WTC11 (cell line): Measurements from ENCODE around the gene ITLN2. TPM values are rescaled to one million over a fixed set of nuclear protein-coding genes. Genes with fewer than 3 reads are reported as not detected.

Experiments used
- ATAC-seq: fragments of 200-7000 bp; cut with Tn5 transposase; 2 replicates; pipeline ENCODE4 v1.10.0; 2021; ENCODE audit warnings: mild to moderate bottlenecking, moderate library complexity
- CTCF ChIA-PET: fragments of 300-600 bp; sonication (Branson Sonifier 250); formaldehyde crosslinking; loops from one replicate; lab custom pipeline; 2021; ENCODE audit warnings: antibody characterized with exemption; lab: Charles Lee
- POLR2A ChIA-PET: fragments of 350-600 bp; sonication (Branson Sonifier 250); formaldehyde crosslinking; loops from one replicate; lab custom pipeline; 2021; ENCODE audit warnings: antibody characterized with exemption; lab: Charles Lee
- DNase-seq: peaks from one replicate; pipeline ENCODE4 v3.0.0; 2021; ENCODE audit warnings: low spot score
- H3K27ac Mint-ChIP-seq: 2 replicates; pipeline ENCODE4 v1.8.0; 2021; ENCODE audit warnings: mixed read lengths
- H3K27me3 Mint-ChIP-seq: 2 replicates; pipeline ENCODE4 v1.8.0; 2021; ENCODE audit warnings: low read depth, mild to moderate bottlenecking, moderate library complexity, mixed read lengths
- H3K36me3 Mint-ChIP-seq: 2 replicates; pipeline ENCODE4 v1.8.0; 2021; ENCODE audit warnings: mixed read lengths
- H3K4me1 Mint-ChIP-seq: 2 replicates; pipeline ENCODE4 v1.8.0; 2022; ENCODE audit warnings: mixed read lengths
- H3K4me3 Mint-ChIP-seq: 2 replicates; pipeline ENCODE4 v1.8.0; 2021; ENCODE audit warnings: mild to moderate bottlenecking, moderate library complexity, mixed read lengths
- H3K9me3 Mint-ChIP-seq: 2 replicates; pipeline ENCODE4 v1.8.0; 2021; ENCODE audit warnings: mixed read lengths
- ATF1 ChIP-seq: sonication (generic); formaldehyde crosslinking; IDR thresholded peaks from 2 replicates; pipeline ENCODE4 v1.8.1; 2023; ENCODE audit warnings: mild to moderate bottlenecking, moderate library complexity, missing genetic modification reagents
- CREB1 ChIP-seq: sonication (generic); formaldehyde crosslinking; IDR thresholded peaks from 2 replicates; pipeline ENCODE4 v1.8.0; 2023; ENCODE audit warnings: mild to moderate bottlenecking, missing genetic modification reagents
- E2F4 ChIP-seq: sonication (generic); formaldehyde crosslinking; IDR thresholded peaks from 2 replicates; pipeline ENCODE4 v1.8.1; 2022; ENCODE audit warnings: low read depth, mild to moderate bottlenecking, moderate library complexity, missing genetic modification reagents, borderline replicate concordance
- ERG ChIP-seq: fragments of 250-450 bp; sonication (Bioruptor Pico); IDR thresholded peaks from 2 replicates; pipeline ENCODE4 v1.8.0; 2021; ENCODE audit warnings: mild to moderate bottlenecking
- ETV6 ChIP-seq: sonication (generic); formaldehyde crosslinking; IDR thresholded peaks from 2 replicates; pipeline ENCODE4 v1.8.1; 2022; ENCODE audit warnings: mild to moderate bottlenecking, missing genetic modification reagents
- HMGA2 ChIP-seq: fragments of 250-450 bp; sonication (Bioruptor Pico); IDR thresholded peaks from 2 replicates; pipeline ENCODE4 v1.4.0; 2021; ENCODE audit warnings: mild to moderate bottlenecking, moderate library complexity
- HMGXB4 ChIP-seq: sonication (generic); formaldehyde crosslinking; IDR thresholded peaks from 2 replicates; pipeline ENCODE4 v1.8.1; 2023; ENCODE audit warnings: mild to moderate bottlenecking, moderate library complexity, missing genetic modification reagents
- IRF1 ChIP-seq: sonication (generic); formaldehyde crosslinking; IDR thresholded peaks from 2 replicates; pipeline ENCODE4 v1.8.0; 2023; ENCODE audit warnings: missing genetic modification reagents
- MAX ChIP-seq: sonication (generic); formaldehyde crosslinking; IDR thresholded peaks from 2 replicates; pipeline ENCODE4 v1.8.0; 2022; ENCODE audit warnings: mild to moderate bottlenecking, missing genetic modification reagents
- NFE2L1 ChIP-seq: sonication (generic); formaldehyde crosslinking; IDR thresholded peaks from 2 replicates; pipeline ENCODE4 v1.8.1; 2023; ENCODE audit warnings: missing genetic modification reagents
- NFYB ChIP-seq: sonication (generic); formaldehyde crosslinking; conservative IDR thresholded peaks from 2 replicates; pipeline ENCODE4 v1.8.0; 2022; ENCODE audit warnings: low read depth, missing genetic modification reagents
- PRDM15 ChIP-seq: sonication (generic); formaldehyde crosslinking; IDR thresholded peaks from 2 replicates; pipeline ENCODE4 v1.8.0; 2022; ENCODE audit warnings: missing genetic modification reagents
- PREB ChIP-seq: sonication (generic); formaldehyde crosslinking; IDR thresholded peaks from 2 replicates; pipeline ENCODE4 v1.8.1; 2022; ENCODE audit warnings: mild to moderate bottlenecking, missing genetic modification reagents, moderate library complexity, borderline replicate concordance
- SMAD3 ChIP-seq: sonication (generic); formaldehyde crosslinking; IDR thresholded peaks from 2 replicates; pipeline ENCODE4 v1.8.0; 2022; ENCODE audit warnings: missing genetic modification reagents, mild to moderate bottlenecking, borderline replicate concordance
- USF1 ChIP-seq: sonication (generic); formaldehyde crosslinking; IDR thresholded peaks from 2 replicates; pipeline ENCODE4 v1.8.0; 2022; ENCODE audit warnings: mild to moderate bottlenecking, missing genetic modification reagents
- ZBTB43 ChIP-seq: sonication (generic); formaldehyde crosslinking; IDR thresholded peaks from 2 replicates; pipeline ENCODE4 v1.8.1; 2023; ENCODE audit warnings: mild to moderate bottlenecking, missing genetic modification reagents
- ZNF219 ChIP-seq: sonication (generic); formaldehyde crosslinking; IDR thresholded peaks from 2 replicates; pipeline ENCODE4 v1.8.0; 2023; ENCODE audit warnings: missing genetic modification reagents, mild to moderate bottlenecking, borderline replicate concordance
- ZNF416 ChIP-seq: fragments of 250-450 bp; sonication (Bioruptor Pico); IDR thresholded peaks from 2 replicates; pipeline ENCODE4 v1.9.0; 2021; ENCODE audit warnings: mild to moderate bottlenecking, inconsistent platforms
- total RNA-seq: library from RNA; stranded (reverse); gene quantifications from 3 replicates; pipeline ENCODE4 v1.2.3, GENCODE V29; 2021

ITLN2 gene
- total RNA-seq, 1 experiment from 2014 or later, result 5.9 TPM

- CTCF ChIA-PET, result interaction anchor here (1.0 to 2.6 kb wide), 5 partner anchors 8 to 170 kb away, joined by 3 to 20 read pairs (median 5); partner anchors contain the start of gene ITLN2
- ATAC-seq (no peak), DNase-seq (no peak)
- Mint-ChIP-seq H3K27me3 (no peaks in the 10 kb centered on the region), H3K9me3 (no peaks in the 10 kb centered on the region), H3K36me3 (peaks cover 4% of the 10 kb centered on the region), H3K4me3 (no peak overlapping the region), H3K27ac (no peak overlapping the region), H3K4me1 (peaks cover 43% of the 10 kb centered on the region)
- POLR2A ChIA-PET, result interaction anchor here (1.0 kb wide), 1 partner anchor 42 kb away, joined by 5 read pairs; the partner anchor contains the start of gene F11R
- TF ChIP-seq NFE2L1 (CRISPR knock-in tag), result no peak
- TF ChIP-seq NFYB, result no peak
These were observed 24.7 kb upstream of the ITLN2 start for GRCh38 chr1:160979286-160979685.

GRCh38 chr1:160978510-160978927, 23.9 kb upstream of the ITLN2 start:
- peaks cover 42% of the 10 kb centered on the region for H3K4me1 Mint-ChIP-seq
- ChIA-PET CTCF (interaction anchor here (1.1 to 2.6 kb wide), 5 partner anchors 9 to 27 kb away, joined by 4 to 20 read pairs (median 5); partner anchors contain the start of gene ITLN2), POLR2A (interaction anchor here (1.0 kb wide), 1 partner anchor 9 kb away, joined by 8 read pairs; no protein-coding TSS in a partner anchor)
- H3K36me3 Mint-ChIP-seq, result peaks cover 4% of the 10 kb centered on the region
- DNase-seq (no peak), ATAC-seq (no peak)
- H3K9me3 Mint-ChIP-seq, result no peaks in the 10 kb centered on the region
- no peak overlapping the region for H3K27ac Mint-ChIP-seq
- H3K27me3 Mint-ChIP-seq, result no peaks in the 10 kb centered on the region
- TF ChIP-seq PREB (no peak), IRF1 (no peak), ZNF416 (no peak), ZNF219 (CRISPR knock-in tag) (no peak), E2F4 (CRISPR knock-in tag) (no peak), MAX (CRISPR knock-in tag) (no peak), ETV6 (no peak), HMGXB4 (CRISPR knock-in tag) (no peak), ZBTB43 (no peak), ATF1 (CRISPR knock-in tag) (no peak)
- H3K4me3 Mint-ChIP-seq, result no peak overlapping the region

GRCh38 chr1:160975026-160975425, 20.4 kb upstream of the ITLN2 start:
- Mint-ChIP-seq H3K36me3 (no peaks in the 10 kb centered on the region), H3K4me1 (peaks cover 39% of the 10 kb centered on the region), H3K4me3 (no peak overlapping the region), H3K27me3 (no peaks in the 10 kb centered on the region), H3K9me3 (no peaks in the 10 kb centered on the region), H3K27ac (no peak overlapping the region)
- CTCF ChIA-PET, result interaction anchor here (1.1 to 5.8 kb wide), 5 partner anchors 13 to 24 kb away, joined by 3 to 47 read pairs (median 7); partner anchors contain the start of gene ITLN2
- ATAC-seq, result no peak
- DNase-seq, result no peak
- POLR2A ChIA-PET, result no interaction called here
- no peak for TF ChIP-seq PRDM15 (CRISPR knock-in tag)
- TF ChIP-seq PREB, result no peak
- no peak for TF ChIP-seq HMGA2 (CRISPR knock-in tag)
- TF ChIP-seq CREB1 (CRISPR knock-in tag), result no peak
- no peak for TF ChIP-seq NFE2L1 (CRISPR knock-in tag)
- TF ChIP-seq ERG (CRISPR knock-in tag), result no peak
- TF ChIP-seq USF1, result no peak
- TF ChIP-seq SMAD3 (CRISPR knock-in tag), result no peak
